ENCODE results near the gene PTPN11.

DNA sequence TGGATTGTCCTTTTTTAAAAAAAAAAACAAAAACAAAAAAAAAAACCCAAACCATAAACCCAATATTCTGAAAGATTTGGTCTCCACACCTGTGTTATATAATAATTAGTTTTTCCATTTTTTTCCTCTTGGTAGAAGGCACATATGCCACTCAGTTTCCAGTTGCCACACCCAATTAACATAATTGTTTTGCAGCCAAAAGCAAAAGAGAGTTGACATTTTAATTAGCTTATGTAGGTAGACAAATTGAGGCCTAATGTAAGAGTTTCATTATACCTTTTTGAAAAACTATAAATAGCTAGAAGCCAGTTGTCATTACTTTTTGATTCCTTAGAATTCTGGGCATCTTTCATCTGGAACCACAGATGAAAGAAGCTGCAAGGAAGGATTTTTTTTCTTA is 21.0 kb downstream of the PTPN11 start:
- TF ChIP-seq, protein P1, sequence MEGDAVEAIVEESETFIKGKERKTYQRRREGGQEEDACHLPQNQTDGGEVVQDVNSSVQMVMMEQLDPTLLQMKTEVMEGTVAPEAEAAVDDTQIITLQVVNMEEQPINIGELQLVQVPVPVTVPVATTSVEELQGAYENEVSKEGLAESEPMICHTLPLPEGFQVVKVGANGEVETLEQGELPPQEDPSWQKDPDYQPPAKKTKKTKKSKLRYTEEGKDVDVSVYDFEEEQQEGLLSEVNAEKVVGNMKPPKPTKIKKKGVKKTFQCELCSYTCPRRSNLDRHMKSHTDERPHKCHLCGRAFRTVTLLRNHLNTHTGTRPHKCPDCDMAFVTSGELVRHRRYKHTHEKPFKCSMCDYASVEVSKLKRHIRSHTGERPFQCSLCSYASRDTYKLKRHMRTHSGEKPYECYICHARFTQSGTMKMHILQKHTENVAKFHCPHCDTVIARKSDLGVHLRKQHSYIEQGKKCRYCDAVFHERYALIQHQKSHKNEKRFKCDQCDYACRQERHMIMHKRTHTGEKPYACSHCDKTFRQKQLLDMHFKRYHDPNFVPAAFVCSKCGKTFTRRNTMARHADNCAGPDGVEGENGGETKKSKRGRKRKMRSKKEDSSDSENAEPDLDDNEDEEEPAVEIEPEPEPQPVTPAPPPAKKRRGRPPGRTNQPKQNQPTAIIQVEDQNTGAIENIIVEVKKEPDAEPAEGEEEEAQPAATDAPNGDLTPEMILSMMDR (conservative IDR thresholded peaks at IDR 0.05; ENCODE audit: low read length): no peak
- no peak for TF ChIP-seq EZH2phosphoT487 (IDR thresholded peaks at IDR 0.05; ENCODE audit: borderline replicate concordance, low read depth, low read length)
